MM.1S (cell line): ENCODE measurements around the gene C1QC.

ENCODE experiments used
- DNase-seq: peaks from one replicate; pipeline ENCODE4 v3.0.0-alpha.2; 2015
- H2AFZ ChIP-seq: fragments of 300-600 bp; sonication (generic); 2 replicates; pipeline ENCODE4 v1.6.0; 2016; ENCODE audit warnings: antibody characterized with exemption, low read length
- H3F3A ChIP-seq: fragments of 300-600 bp; sonication (generic); 2 replicates; pipeline ENCODE4 v1.6.1; 2016; ENCODE audit warnings: mild to moderate bottlenecking, antibody characterized with exemption, low read length, moderate library complexity, mixed read lengths; ENCODE audit not compliant: insufficient read depth
- H3K27ac ChIP-seq: fragments of 300-600 bp; sonication (generic); 2 replicates; pipeline ENCODE4 v1.5.1; 2016; ENCODE audit warnings: mild to moderate bottlenecking, low read length
- H3K27me3 ChIP-seq: fragments of 300-600 bp; sonication (generic); replicated peaks from 2 replicates; pipeline ENCODE4 v1.6.0; 2016; ENCODE audit warnings: low read length; ENCODE audit not compliant: insufficient read depth
- H3K36me3 ChIP-seq: fragments of 300-600 bp; sonication (generic); replicated peaks from 2 replicates; pipeline ENCODE4 v1.6.1; 2016; ENCODE audit warnings: mild to moderate bottlenecking, low read length, mixed read lengths; ENCODE audit not compliant: insufficient read depth
- H3K4me1 ChIP-seq: fragments of 300-600 bp; sonication (generic); 2 replicates; pipeline ENCODE4 v1.6.1; 2016; ENCODE audit warnings: low read length, mixed read lengths
- H3K4me2 ChIP-seq: fragments of 300-600 bp; sonication (generic); 2 replicates; pipeline ENCODE4 v1.6.0; 2016; ENCODE audit warnings: low read depth, low read length
- H3K4me3 ChIP-seq: fragments of 300-600 bp; sonication (generic); 2 replicates; pipeline ENCODE4 v1.5.1; 2016; ENCODE audit warnings: low read length, mixed read lengths
- H3K79me2 ChIP-seq: fragments of 300-600 bp; sonication (generic); 2 replicates; pipeline ENCODE4 v1.6.1; 2016; ENCODE audit warnings: mixed run types, low read length, mixed read lengths
- H3K9ac ChIP-seq: fragments of 300-600 bp; sonication (generic); 2 replicates; pipeline ENCODE4 v1.6.1; 2016; ENCODE audit warnings: low read length, mixed read lengths
- H3K9me2 ChIP-seq: fragments of 300-600 bp; sonication (generic); replicated peaks from 2 replicates; pipeline ENCODE4 v1.6.1; 2016; ENCODE audit warnings: mild to moderate bottlenecking, low read length, mixed read lengths; ENCODE audit not compliant: insufficient read depth
- H3K9me3 ChIP-seq: fragments of 300-600 bp; sonication (generic); replicated peaks from 2 replicates; pipeline ENCODE4 v1.6.1; 2016; ENCODE audit warnings: mild to moderate bottlenecking, low read length, mixed read lengths; ENCODE audit not compliant: insufficient read depth
- H4K20me1 ChIP-seq: fragments of 300-600 bp; sonication (generic); 2 replicates; pipeline ENCODE4 v1.6.1; 2016; ENCODE audit warnings: mild to moderate bottlenecking, low read length, moderate library complexity, mixed read lengths; ENCODE audit not compliant: insufficient read depth
- EZH2 ChIP-seq: fragments of 300-600 bp; sonication (generic); optimal IDR thresholded peaks from 2 replicates; pipeline ENCODE3; 2017; ENCODE audit warnings: low read depth, mild to moderate bottlenecking, antibody characterized with exemption, low read length, mixed read lengths
- EZH2phosphoT487 ChIP-seq: fragments of 300-600 bp; sonication (generic); IDR thresholded peaks from 2 replicates; pipeline ENCODE4 v1.6.1; 2018; ENCODE audit warnings: antibody characterized with exemption, low read length
- TF ChIP-seq, protein P1 (sequence below): fragments of 300-600 bp; sonication (generic); IDR thresholded peaks from 2 replicates; pipeline ENCODE4 v1.5.1; 2016; ENCODE audit warnings: antibody characterized with exemption, low read length, mixed read lengths

The C1QC gene

DNA sequence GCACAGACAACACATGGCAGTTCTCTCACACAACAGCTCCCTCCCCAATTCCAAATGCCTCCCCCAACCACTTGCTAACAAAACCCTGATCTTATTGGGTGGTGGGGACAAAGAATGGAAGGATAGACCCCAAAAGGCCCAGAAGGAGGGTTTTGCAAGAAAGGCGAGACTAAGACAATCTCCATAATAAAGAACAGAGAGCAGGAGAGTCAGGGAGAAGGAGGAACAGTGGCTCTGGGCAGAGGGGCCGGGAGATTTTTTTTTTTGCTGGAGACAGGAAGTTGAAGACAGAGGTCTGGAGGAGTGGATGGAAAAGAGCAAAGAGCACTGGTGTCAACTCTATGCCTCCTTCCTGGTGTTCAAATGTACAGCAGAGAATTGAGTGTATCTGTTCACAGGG lies 13.5 kb upstream of the C1QC start:
- Histone ChIP-seq H2AFZ (no peak overlapping the region), H3K36me3 (no peaks in the 10 kb centered on the region), H3K4me2 (no peak overlapping the region), H3F3A (no peaks in the 10 kb centered on the region), H4K20me1 (no peaks in the 10 kb centered on the region), H3K27ac (no peak overlapping the region), H3K27me3 (peaks cover 94% of the 10 kb centered on the region), H3K9me2 (no peaks in the 10 kb centered on the region), H3K4me3 (no peak overlapping the region), H3K9ac (no peak overlapping the region), H3K79me2 (no peaks in the 10 kb centered on the region), H3K9me3 (no peaks in the 10 kb centered on the region), H3K4me1 (no peaks in the 10 kb centered on the region)
- TF ChIP-seq, protein P1, sequence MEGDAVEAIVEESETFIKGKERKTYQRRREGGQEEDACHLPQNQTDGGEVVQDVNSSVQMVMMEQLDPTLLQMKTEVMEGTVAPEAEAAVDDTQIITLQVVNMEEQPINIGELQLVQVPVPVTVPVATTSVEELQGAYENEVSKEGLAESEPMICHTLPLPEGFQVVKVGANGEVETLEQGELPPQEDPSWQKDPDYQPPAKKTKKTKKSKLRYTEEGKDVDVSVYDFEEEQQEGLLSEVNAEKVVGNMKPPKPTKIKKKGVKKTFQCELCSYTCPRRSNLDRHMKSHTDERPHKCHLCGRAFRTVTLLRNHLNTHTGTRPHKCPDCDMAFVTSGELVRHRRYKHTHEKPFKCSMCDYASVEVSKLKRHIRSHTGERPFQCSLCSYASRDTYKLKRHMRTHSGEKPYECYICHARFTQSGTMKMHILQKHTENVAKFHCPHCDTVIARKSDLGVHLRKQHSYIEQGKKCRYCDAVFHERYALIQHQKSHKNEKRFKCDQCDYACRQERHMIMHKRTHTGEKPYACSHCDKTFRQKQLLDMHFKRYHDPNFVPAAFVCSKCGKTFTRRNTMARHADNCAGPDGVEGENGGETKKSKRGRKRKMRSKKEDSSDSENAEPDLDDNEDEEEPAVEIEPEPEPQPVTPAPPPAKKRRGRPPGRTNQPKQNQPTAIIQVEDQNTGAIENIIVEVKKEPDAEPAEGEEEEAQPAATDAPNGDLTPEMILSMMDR, result no peak
- TF ChIP-seq EZH2phosphoT487, result no peak
- no peak for DNase-seq

DNA sequence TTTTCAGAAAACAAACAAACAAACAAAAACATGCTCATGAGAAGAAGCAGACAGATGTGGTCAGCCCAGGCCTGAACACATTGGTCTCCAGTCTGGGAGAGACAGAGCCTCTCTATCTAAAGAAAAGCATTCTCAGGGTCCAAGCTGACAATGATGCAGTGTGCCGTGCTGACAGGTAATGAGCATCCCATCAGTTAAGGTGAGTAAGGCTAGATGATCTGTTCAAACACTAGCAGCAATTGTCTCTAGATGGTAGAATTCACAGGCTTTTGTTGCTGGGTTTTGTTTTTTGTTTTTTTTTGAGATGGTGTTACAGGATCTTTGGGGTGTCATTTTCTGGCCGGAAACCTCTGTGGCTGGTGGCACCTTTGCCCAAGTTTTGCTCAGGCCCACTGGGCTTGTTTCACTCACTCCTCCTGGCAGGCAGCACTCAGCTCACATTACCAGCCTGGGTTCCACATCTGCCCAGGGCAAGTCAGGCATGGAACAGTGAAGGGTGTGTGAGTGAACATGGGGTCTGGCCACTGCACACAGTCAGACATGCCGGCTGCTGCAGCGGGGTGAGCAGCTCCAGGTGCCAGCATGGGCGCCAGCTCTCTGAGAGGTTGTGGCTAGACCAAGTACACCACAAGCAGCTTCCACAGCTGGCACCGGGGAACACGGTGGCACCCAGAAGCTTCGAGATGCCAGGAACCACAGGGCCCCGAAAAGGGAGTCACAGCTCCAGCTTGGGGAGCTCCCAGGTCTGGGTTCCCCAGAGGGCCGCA lies 9.6 kb upstream of the C1QC start:
- Histone ChIP-seq H2AFZ (no peak overlapping the region), H3K4me2 (no peak overlapping the region), H3K36me3 (no peaks in the 10 kb centered on the region), H3K9ac (no peak overlapping the region), H3F3A (no peaks in the 10 kb centered on the region), H3K9me2 (no peaks in the 10 kb centered on the region), H3K27ac (no peak overlapping the region), H3K4me3 (no peak overlapping the region), H3K9me3 (no peaks in the 10 kb centered on the region), H3K4me1 (no peaks in the 10 kb centered on the region), H3K79me2 (no peaks in the 10 kb centered on the region), H4K20me1 (no peaks in the 10 kb centered on the region), H3K27me3 (peaks cover 76% of the 10 kb centered on the region)
- peak; percentile 16 for DNase-seq
- TF ChIP-seq EZH2phosphoT487 (no peak), EZH2 (no peak)
- TF ChIP-seq, protein P1, result no peak

DNA sequence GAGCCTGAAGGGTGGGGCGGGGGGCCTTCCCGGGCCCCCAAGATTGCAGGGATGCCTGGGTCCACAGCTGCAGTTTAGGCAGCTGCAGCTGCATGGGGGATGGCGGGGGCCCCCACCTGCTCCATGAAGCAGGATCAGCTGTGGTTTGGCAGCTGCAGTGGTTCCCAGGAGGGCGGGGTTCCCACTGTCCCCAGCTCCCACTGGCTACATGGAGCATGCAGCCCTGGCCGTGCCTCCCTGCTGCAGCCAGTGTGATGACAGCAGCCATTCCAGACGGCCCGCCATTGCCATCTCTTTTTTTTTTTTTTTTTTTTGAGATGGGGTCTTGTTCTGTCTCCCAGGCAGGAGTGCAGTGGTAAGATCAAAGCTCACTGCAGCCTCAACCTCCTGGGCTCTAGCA lies 8.0 kb upstream of the C1QC start:
- Histone ChIP-seq H3K36me3 (no peaks in the 10 kb centered on the region), H4K20me1 (no peaks in the 10 kb centered on the region), H3K4me1 (no peaks in the 10 kb centered on the region), H3K9me2 (no peaks in the 10 kb centered on the region), H3K9ac (no peak overlapping the region), H3K27me3 (peaks cover 67% of the 10 kb centered on the region), H3K27ac (no peak overlapping the region), H3K4me3 (no peak overlapping the region), H3K9me3 (no peaks in the 10 kb centered on the region), H3K4me2 (no peak overlapping the region), H3F3A (no peaks in the 10 kb centered on the region), H2AFZ (no peak overlapping the region), H3K79me2 (no peaks in the 10 kb centered on the region)
- TF ChIP-seq EZH2 (no peak), EZH2phosphoT487 (no peak)
- TF ChIP-seq, protein P1, result no peak
- no peak for DNase-seq
